H1 (cell line): Measurements from ENCODE around the gene C1orf74. TPM values are rescaled to one million over a fixed set of nuclear protein-coding genes. Genes with fewer than 3 reads are reported as not detected.

Experiments
- CTCF ChIA-PET: fragments of 300-600 bp; sonication (Branson Sonifier 250); formaldehyde crosslinking; loops from one replicate; lab custom pipeline; 2021; ENCODE audit not compliant: partially characterized antibody; lab: Charles Lee
- POLR2A ChIA-PET: fragments of 300-600 bp; sonication (Branson Sonifier 250); formaldehyde crosslinking; loops from one replicate; lab custom pipeline; 2021; ENCODE audit warnings: inconsistent platforms; ENCODE audit not compliant: partially characterized antibody; lab: Charles Lee
- DNase-seq, 2 experiments: peaks; one replicate each; pipeline versions ENCODE4 v3.0.0 to v3.0.0-alpha.2; 2010 to 2022; ENCODE audit warnings: low spot score in 2 of 2, low read depth in 1 of 2, mixed read lengths in 1 of 2
- FAIRE-seq: peaks from 2 replicates; lab custom pipeline; 2011; peaks lifted over from hg19 to GRCh38; lab: Jason Lieb, UNC
- H2AFZ ChIP-seq: 2 replicates; pipeline ENCODE4 v1.8.1; 2012; ENCODE audit warnings: low read length, inconsistent platforms
- H2AK5ac ChIP-seq: 2 replicates; pipeline ENCODE4 v1.6.1; 2013; ENCODE audit warnings: low read depth, low read length
- H2BK120ac ChIP-seq: replicated peaks from 2 replicates; pipeline ENCODE3; 2013; ENCODE audit warnings: low read depth, low read length, inconsistent platforms
- H2BK12ac ChIP-seq: 2 replicates; pipeline ENCODE4 v1.6.1; 2013; ENCODE audit warnings: low read depth, low read length
- H2BK15ac ChIP-seq: 2 replicates; pipeline ENCODE4 v1.6.1; 2013; ENCODE audit warnings: low read length
- H2BK20ac ChIP-seq: 2 replicates; pipeline ENCODE4 v1.6.1; 2013; ENCODE audit warnings: low read length
- H2BK5ac ChIP-seq: 2 replicates; pipeline ENCODE4 v1.6.1; 2013; ENCODE audit warnings: low read depth, low read length
- H3K14ac ChIP-seq: 2 replicates; pipeline ENCODE4 v1.6.1; 2013; ENCODE audit warnings: inconsistent platforms; ENCODE audit not compliant: insufficient read length
- H3K18ac ChIP-seq: 2 replicates; pipeline ENCODE4 v1.6.1; 2013; ENCODE audit warnings: low read length; ENCODE audit errors: extremely low read depth
- H3K23ac ChIP-seq: 2 replicates; pipeline ENCODE4 v1.6.1; 2013; ENCODE audit warnings: inconsistent platforms; ENCODE audit not compliant: insufficient read length
- H3K23me2 ChIP-seq: 2 replicates; pipeline ENCODE4 v1.6.1; 2013; ENCODE audit warnings: low read depth, low read length
- H3K27ac ChIP-seq: 2 replicates; pipeline ENCODE4 v1.6.1; 2011; ENCODE audit warnings: low read depth, low read length, inconsistent platforms
- H3K27me3 ChIP-seq, 4 experiments: replicated peaks in 1 of 4; 1 replicate in 1 of 4; 2 replicates in 3 of 4; pipeline versions ENCODE4 v1.6.1 to v1.8.1; 2011 to 2013; ENCODE audit warnings: low read length in 3 of 4, mild to moderate bottlenecking in 3 of 4, inconsistent platforms in 2 of 4, mixed read lengths in 2 of 4, moderate library complexity in 1 of 4; ENCODE audit not compliant: control insufficient read depth in 3 of 4, insufficient read depth in 3 of 4; ENCODE audit errors: extremely low read depth in 1 of 4
- H3K36me3 ChIP-seq, 4 experiments: 2 replicates each; pipeline versions ENCODE4 v1.6.1 to v1.8.1; 2011 to 2013; ENCODE audit warnings: mild to moderate bottlenecking in 4 of 4, low read length in 3 of 4, moderate library complexity in 2 of 4, control low read depth in 1 of 4, inconsistent platforms in 1 of 4; ENCODE audit not compliant: insufficient read depth in 4 of 4, control insufficient read depth in 2 of 4
- H3K4ac ChIP-seq: replicated peaks from 2 replicates; pipeline ENCODE3; 2013; ENCODE audit warnings: low read length, low read depth, mixed read lengths, inconsistent platforms; ENCODE audit not compliant: insufficient read length
- H3K4me1 ChIP-seq, 4 experiments: replicated peaks in 1 of 4; 1 replicate in 1 of 4; 2 replicates in 3 of 4; pipeline versions ENCODE4 v1.6.1 to v1.8.1; 2011 to 2013; ENCODE audit warnings: low read length in 3 of 4, inconsistent platforms in 2 of 4, mixed read lengths in 1 of 4; ENCODE audit not compliant: insufficient read depth in 4 of 4, control insufficient read depth in 3 of 4
- H3K4me2 ChIP-seq, 2 experiments: 2 replicates each; pipeline versions ENCODE4 v1.6.1 to v1.8.1; 2011 to 2013; ENCODE audit warnings: low read depth in 2 of 2, low read length in 2 of 2, control low read depth in 1 of 2, inconsistent platforms in 1 of 2, mild to moderate bottlenecking in 1 of 2; ENCODE audit not compliant: insufficient read depth in 1 of 2
- H3K4me3 ChIP-seq, 4 experiments: fragments of 200-600, 300-600 bp in 1 of 4; sonication (generic), shearing (Covaris generic), sonication (Bioruptor Twin) in 1 of 4; 2 replicates each; pipeline versions ENCODE4 v1.5.1 to v1.8.1; 2011 to 2016; ENCODE audit warnings: low read length in 4 of 4, low read depth in 3 of 4, control low read depth in 2 of 4, inconsistent platforms in 2 of 4, mild to moderate bottlenecking in 2 of 4, mixed read lengths in 1 of 4, moderate library complexity in 1 of 4; ENCODE audit not compliant: insufficient read depth in 2 of 4; ENCODE audit errors: extremely low read depth in 1 of 4
- H3K56ac ChIP-seq: replicated peaks from 2 replicates; pipeline ENCODE3; 2013; ENCODE audit warnings: low read depth, mild to moderate bottlenecking, mixed read lengths, low read length, inconsistent platforms; ENCODE audit not compliant: insufficient read length
- H3K79me1 ChIP-seq: 2 replicates; pipeline ENCODE4 v1.6.1; 2013; ENCODE audit warnings: low read depth, low read length, control low read depth
- H3K79me2 ChIP-seq, 2 experiments: 2 replicates each; pipeline versions ENCODE4 v1.6.1 to v1.8.1; 2012 to 2013; ENCODE audit warnings: low read length in 2 of 2, mild to moderate bottlenecking in 2 of 2, inconsistent platforms in 1 of 2; ENCODE audit not compliant: insufficient read depth in 2 of 2, control insufficient read depth in 1 of 2
- H3K9ac ChIP-seq, 4 experiments: replicated peaks in 1 of 4; 1 replicate in 1 of 4; 2 replicates in 3 of 4; pipeline versions ENCODE4 v1.6.1 to v1.8.1; 2011 to 2013; ENCODE audit warnings: low read depth in 3 of 4, low read length in 3 of 4, control low read depth in 2 of 4, mild to moderate bottlenecking in 2 of 4, moderate library complexity in 2 of 4, inconsistent platforms in 1 of 4; ENCODE audit errors: extremely low read depth in 1 of 4
- H3K9me3 ChIP-seq, 2 experiments: 2 replicates each; pipeline versions ENCODE4 v1.6.1 to v1.8.1; 2012 to 2013; ENCODE audit warnings: mild to moderate bottlenecking in 2 of 2, moderate library complexity in 2 of 2, control low read depth in 1 of 2, inconsistent platforms in 1 of 2, low read depth in 1 of 2, low read length in 1 of 2, mixed read lengths in 1 of 2; ENCODE audit not compliant: insufficient read depth in 2 of 2
- H4K20me1 ChIP-seq, 2 experiments: replicated peaks in 1 of 2; 2 replicates each; pipeline versions ENCODE3 to v1.8.1; 2011 to 2013; ENCODE audit warnings: inconsistent platforms in 2 of 2, low read length in 2 of 2, mild to moderate bottlenecking in 1 of 2; ENCODE audit not compliant: insufficient read depth in 2 of 2, control insufficient read depth in 1 of 2
- H4K5ac ChIP-seq: 2 replicates; pipeline ENCODE4 v1.6.1; 2013; ENCODE audit warnings: low read length, low read depth, mixed read lengths, inconsistent platforms; ENCODE audit not compliant: insufficient read length
- H4K8ac ChIP-seq: 2 replicates; pipeline ENCODE4 v1.8.0; 2013; ENCODE audit warnings: mild to moderate bottlenecking, moderate library complexity, low read length, inconsistent platforms; ENCODE audit not compliant: insufficient read depth; ENCODE audit errors: extremely low read depth
- H4K91ac ChIP-seq: replicated peaks from 2 replicates; pipeline ENCODE3; 2013; ENCODE audit warnings: low read length, mixed read lengths, inconsistent platforms; ENCODE audit not compliant: insufficient read length
- ASH2L ChIP-seq: fragments of 200-600, 300-600 bp; sonication (generic); IDR thresholded peaks from one replicate; pipeline ENCODE4 v1.7.1; 2017; ENCODE audit warnings: low read length
- WGBS, 2 experiments: shearing (Covaris generic) in 1 of 2; methylation state at CpG; one replicate each; pipeline versions ENCODE4 v1.1.6 to v1.1.7; 2013 to 2015; ENCODE audit warnings: low lambda C conversion rate in 2 of 2, mixed read lengths in 2 of 2, inconsistent platforms in 1 of 2, low coverage in 1 of 2, missing lambda C conversion rate in 1 of 2; ENCODE audit not compliant: insufficient replicate concordance in 2 of 2, insufficient coverage in 1 of 2, insufficient read length in 1 of 2; ENCODE audit errors: extremely low coverage in 1 of 2, missing lambda C conversion rate in 1 of 2; 5-methylcytosine and 5-hydroxymethylcytosine counted together
- polyA plus RNA-seq, 7 experiments: library from polyadenylated mRNA; depleted of rRNA in 3 of 7; stranded (reverse) in 5 of 7; unstranded in 2 of 7; fragments of >200 nt in 5 of 7; fragments of 200-250 nt in 2 of 7; gene quantifications; 1 replicate in 5 of 7; 2 replicates in 1 of 7; 4 replicates in 1 of 7; pipeline versions ENCODE4 v1.2.1 to v1.2.3, GENCODE V29; 2011 to 2013; ENCODE audit warnings: missing spikeins in 2 of 7, mixed read lengths in 2 of 7
- total RNA-seq: library from RNA; stranded (reverse); fragmentation: NEBNext Ultra II Directional; extraction: Animal tissue kit (Norgen Biotek cat#: 25700); gene quantifications from 2 replicates; pipeline ENCODE4 v1.2.1, GENCODE V29; 2021

Gene C1orf74
- total and polyA plus RNA-seq, 2 of the 8 experiments (the other 6 are each of a cell fraction or from before 2014, with no cell fraction given), result 3.1 to 3.9 TPM

DNA sequence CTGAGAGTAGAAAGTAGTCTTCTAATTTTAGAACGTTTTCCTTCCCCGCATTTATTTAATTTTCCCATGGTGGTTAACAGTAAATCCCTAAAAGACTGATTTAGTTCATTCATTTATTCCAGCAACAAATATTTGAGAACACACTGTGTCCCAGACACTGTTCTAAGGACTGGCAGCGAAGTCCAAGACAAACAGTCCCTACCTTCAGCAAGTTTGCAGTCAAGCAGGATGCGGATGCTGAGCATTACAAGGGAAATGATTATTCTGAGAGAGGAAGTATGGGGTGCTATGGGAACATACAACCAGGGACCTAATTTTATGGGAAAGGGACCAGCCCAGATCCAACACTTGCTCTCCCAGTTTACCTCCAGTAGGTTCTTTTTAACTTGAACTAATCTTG, 1.2 kb upstream of the C1orf74 start:
- Histone ChIP-seq H3K14ac (no peak overlapping the region), H4K5ac (no peak overlapping the region), H3K79me2 (peaks cover 0 to 6% of the 10 kb centered on the region in 2 experiments; a peak in 1 of 4 replicates), H2BK120ac (no peak overlapping the region), H3K23me2 (peaks cover 6% of the 10 kb centered on the region), H2BK12ac (no peak overlapping the region), H3K23ac (no peak overlapping the region), H4K20me1 (no peaks in the 10 kb centered on the region), H3K27ac (no peak overlapping the region), H3K18ac (no peak overlapping the region), H2AFZ (no peak overlapping the region), H3K4me1 (peaks cover 0 to 6% (median 2%) of the 10 kb centered on the region in 4 experiments; a peak in 2 of 7 replicates), H2BK15ac (no peak overlapping the region), H3K79me1 (no peaks in the 10 kb centered on the region; the same call in 1 of the 2 replicates), H3K9ac (no peak overlapping the region), H2AK5ac (no peak overlapping the region), H2BK5ac (no peak overlapping the region), H3K36me3 (peaks cover 2 to 9% (median 4%) of the 10 kb centered on the region in 4 experiments; a peak in 6 of 8 replicates), H3K9me3 (no peaks in the 10 kb centered on the region), H2BK20ac (no peak overlapping the region), H4K8ac (no peak overlapping the region), H3K4me3 (no peak overlapping the region), H3K56ac (no peak overlapping the region), H3K4ac (no peak overlapping the region), H3K27me3 (no peaks in the 10 kb centered on the region), H3K4me2 (no peak overlapping the region; a peak in 1 of 4 replicates), H4K91ac (no peak overlapping the region)
- FAIRE-seq, result no peak
- 87% methylated on average over 4 of the region's 4 CpGs; no CpG with 5 or more reads in 1 of the 2 experiments for WGBS, 2 experiments
- CTCF ChIA-PET, result interaction anchor here (2.7 kb wide), 1 partner anchor 37 kb away, joined by 13 read pairs; no protein-coding TSS in a partner anchor
- DNase-seq, result no peak
- POLR2A ChIA-PET, result interaction anchor here (2.6 kb wide), 1 partner anchor 20 kb away, joined by 11 read pairs; the partner anchor contains the start of gene IRF6
- TF ChIP-seq ASH2L, result no peak
